ENCODE data around the gene EEF1A2. TPM values are rescaled to one million over a fixed set of nuclear protein-coding genes. Genes with fewer than 3 reads are reported as not detected.

The EEF1A2 gene
- total RNA-seq, 4 donors from 2014 or later: not detected

DNA sequence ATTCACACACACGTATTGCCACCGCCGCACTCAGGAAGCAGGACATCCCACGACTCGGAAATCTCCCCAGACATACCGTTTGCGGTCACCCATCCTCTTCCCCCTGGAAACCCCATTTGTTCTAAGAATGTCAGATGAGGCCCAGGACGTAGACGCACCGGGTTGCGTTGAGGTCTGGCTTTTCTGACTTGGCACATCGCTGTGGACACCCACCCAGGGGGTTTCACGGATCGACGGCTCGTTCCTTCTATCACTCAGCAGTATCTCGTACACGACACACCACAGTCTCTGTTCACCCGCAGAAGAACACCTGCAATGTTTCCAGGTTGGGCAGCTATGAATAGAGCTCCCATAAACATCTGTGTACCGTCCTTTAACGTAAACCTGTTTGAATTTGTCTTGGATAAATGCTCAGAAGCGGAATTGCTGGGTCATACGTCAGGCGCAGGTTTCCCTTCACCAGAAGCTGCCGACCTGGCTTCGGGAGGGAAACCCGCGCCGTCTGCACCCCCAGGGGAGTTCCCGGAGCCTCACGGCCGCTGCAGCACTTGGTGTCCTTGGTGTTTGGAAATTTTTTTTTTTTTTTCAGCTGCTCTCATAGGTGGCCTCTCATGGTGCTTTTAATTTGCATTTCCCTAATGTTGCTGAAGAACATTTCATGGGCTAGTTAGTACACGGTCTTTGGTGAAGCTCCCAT is 9.3 kb upstream of the EEF1A2 start:
- Histone ChIP-seq H3K27ac (no peak overlapping the region), H3K9me3 (peaks cover 0 to 44% (median 0%) of the 10 kb centered on the region in 4 donors), H3K4me3 (no peak overlapping the region), H3K36me3 (no peaks in the 10 kb centered on the region), H3K27me3 (peaks cover 0 to 39% of the 10 kb centered on the region in 2 donors), H3K4me1 (no peaks in the 10 kb centered on the region)
- no peak for DNase-seq (ENCODE audit: low spot score in 2 of 2)
- TF ChIP-seq, protein P1, sequence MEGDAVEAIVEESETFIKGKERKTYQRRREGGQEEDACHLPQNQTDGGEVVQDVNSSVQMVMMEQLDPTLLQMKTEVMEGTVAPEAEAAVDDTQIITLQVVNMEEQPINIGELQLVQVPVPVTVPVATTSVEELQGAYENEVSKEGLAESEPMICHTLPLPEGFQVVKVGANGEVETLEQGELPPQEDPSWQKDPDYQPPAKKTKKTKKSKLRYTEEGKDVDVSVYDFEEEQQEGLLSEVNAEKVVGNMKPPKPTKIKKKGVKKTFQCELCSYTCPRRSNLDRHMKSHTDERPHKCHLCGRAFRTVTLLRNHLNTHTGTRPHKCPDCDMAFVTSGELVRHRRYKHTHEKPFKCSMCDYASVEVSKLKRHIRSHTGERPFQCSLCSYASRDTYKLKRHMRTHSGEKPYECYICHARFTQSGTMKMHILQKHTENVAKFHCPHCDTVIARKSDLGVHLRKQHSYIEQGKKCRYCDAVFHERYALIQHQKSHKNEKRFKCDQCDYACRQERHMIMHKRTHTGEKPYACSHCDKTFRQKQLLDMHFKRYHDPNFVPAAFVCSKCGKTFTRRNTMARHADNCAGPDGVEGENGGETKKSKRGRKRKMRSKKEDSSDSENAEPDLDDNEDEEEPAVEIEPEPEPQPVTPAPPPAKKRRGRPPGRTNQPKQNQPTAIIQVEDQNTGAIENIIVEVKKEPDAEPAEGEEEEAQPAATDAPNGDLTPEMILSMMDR (IDR thresholded peaks at IDR 0.05): no peak
- TF ChIP-seq POLR2A (IDR thresholded peaks at IDR 0.05): no peak
- no peak for TF ChIP-seq EP300 (IDR thresholded peaks at IDR 0.05)
- 84 to 85% methylated on average over 33 of the region's 33 CpGs for WGBS, 2 donors

DNA sequence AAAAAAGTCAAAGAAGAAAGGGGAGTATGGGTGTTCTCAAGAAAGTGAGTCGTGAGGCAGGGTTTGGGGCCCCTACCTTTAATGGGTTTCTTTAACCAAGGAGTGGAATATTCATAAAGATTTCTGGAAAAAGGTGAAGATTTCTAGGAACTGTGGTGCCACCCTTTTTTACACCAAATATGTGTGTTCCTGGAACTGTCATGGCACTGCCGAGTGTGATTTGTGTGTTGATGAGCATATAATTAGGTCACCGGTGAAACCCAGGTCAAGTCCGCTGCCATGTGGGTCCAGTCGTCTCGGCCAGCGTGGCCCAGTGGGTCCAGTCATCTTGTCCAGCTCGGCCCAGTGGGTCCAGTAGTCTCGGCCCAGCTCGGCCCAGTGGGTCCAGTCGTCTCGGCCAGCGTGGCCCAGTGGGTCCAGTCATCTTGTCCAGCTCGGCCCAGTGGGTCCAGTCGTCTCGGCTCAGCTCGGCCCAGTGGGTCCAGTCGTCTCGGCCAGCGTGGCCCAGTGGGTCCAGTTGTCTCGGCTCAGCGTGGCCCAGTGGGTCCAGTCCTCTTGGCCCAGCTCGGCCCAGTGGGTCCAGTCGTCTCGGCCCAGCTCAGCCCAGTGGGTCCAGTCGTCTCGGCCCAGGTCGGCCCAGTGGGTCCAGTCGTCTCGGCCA is 8.3 kb upstream of the EEF1A2 start:
- no peaks in the 10 kb centered on the region for H3K4me1 ChIP-seq
- no peak overlapping the region for H3K27ac ChIP-seq
- DNase-seq (ENCODE audit: low spot score in 2 of 2): no peak
- H3K4me3 ChIP-seq: no peak overlapping the region
- TF ChIP-seq POLR2A (IDR thresholded peaks at IDR 0.05): no peak
- no peak for TF ChIP-seq EP300 (IDR thresholded peaks at IDR 0.05)
- TF ChIP-seq, protein P1 (IDR thresholded peaks at IDR 0.05): no peak
- 92 to 93% methylated on average over 22 to 30 of the region's 30 CpGs for WGBS, 2 donors
- no peaks in the 10 kb centered on the region for H3K36me3 ChIP-seq
- H3K9me3 ChIP-seq: peaks cover 0 to 44% (median 0%) of the 10 kb centered on the region in 4 donors
- H3K27me3 ChIP-seq: peaks cover 0 to 40% of the 10 kb centered on the region in 2 donors

DNA sequence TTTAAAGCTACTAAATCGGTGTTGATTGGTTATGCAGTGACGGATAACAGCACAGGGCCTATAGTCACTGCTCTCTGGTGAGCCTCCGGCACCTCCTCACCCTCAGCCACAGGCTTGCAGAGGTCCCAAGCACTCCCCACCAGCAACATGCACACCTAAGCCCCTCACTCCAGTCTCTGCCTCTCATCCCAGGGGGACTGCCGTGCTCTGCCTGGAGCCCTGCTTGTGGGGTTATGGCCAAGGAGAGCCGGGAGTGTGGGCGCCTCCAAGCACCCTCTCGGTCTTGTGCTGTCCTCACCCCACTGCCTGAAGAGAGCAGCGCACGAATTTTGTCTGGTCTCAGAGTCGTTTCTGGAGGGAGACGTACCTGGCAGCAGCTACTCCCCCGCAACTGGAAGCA is 6.8 kb upstream of the EEF1A2 start:
- DNase-seq (ENCODE audit: low spot score in 2 of 2): no peak
- no peak for TF ChIP-seq EP300 (IDR thresholded peaks at IDR 0.05)
- TF ChIP-seq, protein P1 (IDR thresholded peaks at IDR 0.05): no peak
- TF ChIP-seq POLR2A (IDR thresholded peaks at IDR 0.05): no peak
- Histone ChIP-seq H3K4me1 (no peaks in the 10 kb centered on the region), H3K27me3 (peaks cover 0 to 51% of the 10 kb centered on the region in 2 donors), H3K36me3 (no peaks in the 10 kb centered on the region), H3K27ac (no peak overlapping the region), H3K9me3 (peaks cover 0 to 44% (median 0%) of the 10 kb centered on the region in 4 donors), H3K4me3 (no peak overlapping the region)
- WGBS, 2 donors: 82 to 85% methylated on average over 12 of the region's 12 CpGs

DNA sequence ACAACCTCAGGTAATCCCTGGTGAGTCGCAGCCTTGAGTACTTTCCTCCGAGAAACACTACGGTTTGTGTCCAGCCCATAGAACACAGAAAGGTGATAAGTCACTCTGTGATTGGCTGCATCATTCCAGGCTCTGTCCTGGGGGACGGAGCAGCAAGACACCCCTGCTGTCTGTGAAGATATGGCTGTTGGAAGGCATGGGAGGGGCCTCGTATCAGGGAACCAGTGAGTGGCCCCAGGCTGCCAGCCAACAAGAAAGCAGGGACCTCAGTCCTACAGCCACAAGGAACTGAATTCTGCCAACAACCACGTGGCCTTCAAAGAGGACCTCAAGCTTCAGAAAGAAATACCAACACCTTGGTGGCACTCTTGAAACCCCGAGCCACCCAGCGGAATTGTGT is 6.4 kb upstream of the EEF1A2 start:
- Histone ChIP-seq H3K27me3 (peaks cover 0 to 54% of the 10 kb centered on the region in 2 donors), H3K9me3 (peaks cover 0 to 44% (median 0%) of the 10 kb centered on the region in 4 donors), H3K4me1 (no peaks in the 10 kb centered on the region), H3K36me3 (no peaks in the 10 kb centered on the region), H3K4me3 (no peak overlapping the region), H3K27ac (no peak overlapping the region)
- TF ChIP-seq POLR2A (IDR thresholded peaks at IDR 0.05) (no peak), EP300 (IDR thresholded peaks at IDR 0.05) (no peak)
- TF ChIP-seq, protein P1 (IDR thresholded peaks at IDR 0.05): no peak
- WGBS, 2 donors: 81 to 90% methylated on average over 8 of the region's 8 CpGs
- DNase-seq (ENCODE audit: low spot score in 2 of 2): no peak

DNA sequence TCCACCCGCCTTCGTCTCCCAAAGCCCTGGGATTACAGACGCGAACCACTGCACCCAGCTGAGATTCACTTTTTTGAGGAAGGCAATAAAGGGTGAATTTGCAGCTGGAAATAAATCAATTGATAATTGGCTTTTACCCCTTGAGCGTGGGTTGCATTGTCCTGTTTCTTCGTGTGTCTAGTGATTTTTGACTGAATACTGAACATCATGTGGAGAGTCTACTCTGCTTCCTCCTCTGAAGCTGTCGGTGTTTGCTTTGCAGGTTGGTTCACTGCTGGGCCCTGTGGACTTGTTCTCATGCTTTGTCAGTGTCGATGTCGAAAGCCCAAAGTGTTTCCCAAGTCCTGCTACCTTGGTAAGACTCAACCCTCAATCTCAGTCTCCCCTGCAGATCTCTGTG is 5.8 kb upstream of the EEF1A2 start:
- peaks cover 0 to 54% of the 10 kb centered on the region in 2 donors for H3K27me3 ChIP-seq

More for the DNA sequence above, 5.8 kb upstream of the EEF1A2 start:
- H3K36me3 ChIP-seq: no peaks in the 10 kb centered on the region
- no peak overlapping the region for H3K27ac ChIP-seq
- 84 to 93% methylated on average over 9 of the region's 9 CpGs for WGBS, 2 donors
- H3K4me1 ChIP-seq: peaks cover 0 to 1% (median under 1%) of the 10 kb centered on the region in 4 donors
- TF ChIP-seq, protein P1 (IDR thresholded peaks at IDR 0.05): no peak
- TF ChIP-seq EP300 (IDR thresholded peaks at IDR 0.05) (no peak), POLR2A (IDR thresholded peaks at IDR 0.05) (no peak)
- H3K9me3 ChIP-seq: peaks cover 0 to 44% (median 0%) of the 10 kb centered on the region in 4 donors
- no peak overlapping the region for H3K4me3 ChIP-seq
- no peak for DNase-seq (ENCODE audit: low spot score in 2 of 2)

Measured in tibial nerve (tissue), 4 donors.